ENCODE results near the gene DGKK. TPM values are rescaled to one million over a fixed set of nuclear protein-coding genes. Genes with fewer than 3 reads are reported as not detected.
"Not testable (repeated sequence)": the region's sequence is repeated elsewhere in the genome, so short reads cannot be mapped to it uniquely, and the experiment has no call there.

DGKK gene
- total and polyA plus RNA-seq, 11 donors, result not detected

GRCh38 chrX:50343917-50344316 lies 126.7 kb downstream of the DGKK start:
- peaks cover 0 to 6% (median 0%) of the 10 kb centered on the region in 9 donors for H3K27me3 ChIP-seq
- H3K36me3 ChIP-seq, result no peaks in the 10 kb centered on the region
- H3K4me3 ChIP-seq, result no peak overlapping the region
- no peak overlapping the region for H3K27ac ChIP-seq
- no peaks in the 10 kb centered on the region for H3K4me1 ChIP-seq
- H3K9me3 ChIP-seq, result no peaks in the 10 kb centered on the region
- DNase-seq (no peak), ATAC-seq (no peak)
- intact Hi-C loops (cut with DNase I), result loop anchor here in 1 of 10 donors (10.0 kb wide), 1 partner anchor 61 kb away; no protein-coding TSS in a partner anchor
- TF ChIP-seq CTCF (IDR thresholded peaks at IDR 0.05) (no peak), POLR2A (IDR thresholded peaks at IDR 0.05) (no peak)

GRCh38 chrX:50333308-50333707 lies 137.3 kb downstream of the DGKK start:
- Histone ChIP-seq H3K4me3 (no peak overlapping the region), H3K36me3 (no peaks in the 10 kb centered on the region), H3K4me1 (no peaks in the 10 kb centered on the region), H3K9me3 (peaks cover 0 to 4% (median 0%) of the 10 kb centered on the region in 12 donors), H3K27ac (no peak overlapping the region), H3K27me3 (peaks cover 0 to 3% (median 0%) of the 10 kb centered on the region in 9 donors)
- intact Hi-C loops (cut with DNase I), result loop anchor here in 1 of 10 donors (10.0 kb wide), 1 partner anchor 251 kb away; no protein-coding TSS in a partner anchor
- no peak for TF ChIP-seq CTCF (IDR thresholded peaks at IDR 0.05)
- no peak for TF ChIP-seq POLR2A (IDR thresholded peaks at IDR 0.05)
- DNase-seq, result no peak
- WGBS, 4 donors, result 56 to 81% (median 75%) methylated on average over 6 of the region's 6 CpGs
- ATAC-seq, result no peak

- ATAC-seq, result not testable (repeated sequence)
- 15 to 33% (median 25%) methylated on average over 5 of the region's 5 CpGs for WGBS, 4 donors
- peak in 2 of 12 donors; percentile 7 to 11 for TF ChIP-seq CTCF (IDR thresholded peaks at IDR 0.05)
Measured at GRCh38 chrX:50332668-50333067, 138.0 kb downstream of the DGKK start.

GRCh38 chrX:50327235-50327634 lies 143.4 kb downstream of the DGKK start:
- 42 to 74% (median 61%) methylated on average over 2 of the region's 2 CpGs for WGBS, 4 donors
- intact Hi-C loops (cut with DNase I), result no loop called here

More at GRCh38 chrX:50332668-50333067, 138.0 kb downstream of the DGKK start:
- H3K27me3 ChIP-seq, H3K27ac ChIP-seq, H3K4me1 ChIP-seq, DNase-seq, H3K36me3 ChIP-seq, H3K9me3 ChIP-seq, H3K4me3 ChIP-seq: not testable (repeated sequence)
- intact Hi-C loops (cut with DNase I), result loop anchor here in 1 of 10 donors (10.0 kb wide), 1 partner anchor 252 kb away; no protein-coding TSS in a partner anchor

More at GRCh38 chrX:50327235-50327634, 143.4 kb downstream of the DGKK start:
- no peaks in the 10 kb centered on the region for H3K36me3 ChIP-seq
- peaks cover 0 to 10% (median 0%) of the 10 kb centered on the region in 9 donors for H3K27me3 ChIP-seq
- H3K4me1 ChIP-seq, result no peaks in the 10 kb centered on the region
- no peak overlapping the region for H3K27ac ChIP-seq
- no peak for ATAC-seq
- no peaks in the 10 kb centered on the region for H3K9me3 ChIP-seq
- no peak for DNase-seq
- H3K4me3 ChIP-seq, result no peak overlapping the region
- TF ChIP-seq CTCF (IDR thresholded peaks at IDR 0.05) (no peak), POLR2A (IDR thresholded peaks at IDR 0.05) (no peak)

Data from heart left ventricle (tissue), 16 donors.